ENCODE results near the gene CNNM2. TPM values are rescaled to one million over a fixed set of nuclear protein-coding genes. Genes with fewer than 3 reads are reported as not detected.
A peak's percentile ranks its signal among the peaks of the same experiment; 100 is the strongest.

The CNNM2 gene
- total RNA-seq, 2 donors from 2014 or later = 6.6 to 7.4 TPM

GRCh38 chr10:103095005-103095404, 176.9 kb downstream of the CNNM2 start:
- Mint-ChIP-seq H3K9me3 (no peaks in the 10 kb centered on the region), H3K27me3 (no peaks in the 10 kb centered on the region), H3K36me3 (ENCODE audit: low read depth) (peaks cover 95% of the 10 kb centered on the region), H3K4me1 (no peaks in the 10 kb centered on the region), H3K27ac (no peak overlapping the region), H3K4me3 (no peak overlapping the region)
- no peak for ATAC-seq (replicated peaks)

GRCh38 chr10:103096130-103096529, 178.0 kb downstream of the CNNM2 start:
- H3K4me3 Mint-ChIP-seq = no peak overlapping the region
- no peak overlapping the region for H3K27ac Mint-ChIP-seq
- no peaks in the 10 kb centered on the region for H3K9me3 Mint-ChIP-seq
- no peaks in the 10 kb centered on the region for H3K4me1 Mint-ChIP-seq
- no peaks in the 10 kb centered on the region for H3K27me3 Mint-ChIP-seq
- H3K36me3 Mint-ChIP-seq (ENCODE audit: low read depth) = peaks cover 94% of the 10 kb centered on the region
- ATAC-seq (replicated peaks) = no peak

GRCh38 chr10:103098240-103098639, 180.1 kb downstream of the CNNM2 start:
- no peak for ATAC-seq (replicated peaks)
- H3K4me3 Mint-ChIP-seq = no peak overlapping the region
- H3K27me3 Mint-ChIP-seq = no peaks in the 10 kb centered on the region
- no peaks in the 10 kb centered on the region for H3K9me3 Mint-ChIP-seq
- peaks cover 92% of the 10 kb centered on the region for H3K36me3 Mint-ChIP-seq (ENCODE audit: low read depth)
- peaks cover 5% of the 10 kb centered on the region for H3K4me1 Mint-ChIP-seq
- no peak overlapping the region for H3K27ac Mint-ChIP-seq

- Mint-ChIP-seq H3K4me1 (peaks cover 5% of the 10 kb centered on the region), H3K27ac (no peak overlapping the region), H3K9me3 (no peaks in the 10 kb centered on the region), H3K4me3 (no peak overlapping the region), H3K36me3 (ENCODE audit: low read depth) (peaks cover 90% of the 10 kb centered on the region), H3K27me3 (no peaks in the 10 kb centered on the region)
- ATAC-seq (replicated peaks) = no peak
Measured at GRCh38 chr10:103100620-103101019, 182.5 kb downstream of the CNNM2 start.

- Mint-ChIP-seq H3K27me3 (no peaks in the 10 kb centered on the region), H3K4me1 (peaks cover 5% of the 10 kb centered on the region), H3K9me3 (no peaks in the 10 kb centered on the region), H3K27ac (peak overlapping the region; percentile 24), H3K4me3 (no peak overlapping the region), H3K36me3 (ENCODE audit: low read depth) (peaks cover 90% of the 10 kb centered on the region)
- no peak for ATAC-seq (replicated peaks)
Measured at GRCh38 chr10:103102195-103102594, 184.1 kb downstream of the CNNM2 start.

GRCh38 chr10:103103989-103104388, 185.9 kb downstream of the CNNM2 start:
- Mint-ChIP-seq H3K36me3 (ENCODE audit: low read depth) (peaks cover 79% of the 10 kb centered on the region), H3K9me3 (no peaks in the 10 kb centered on the region), H3K27me3 (no peaks in the 10 kb centered on the region), H3K27ac (no peak overlapping the region), H3K4me1 (peaks cover 5% of the 10 kb centered on the region), H3K4me3 (no peak overlapping the region)
- no peak for ATAC-seq (replicated peaks)

DNA sequence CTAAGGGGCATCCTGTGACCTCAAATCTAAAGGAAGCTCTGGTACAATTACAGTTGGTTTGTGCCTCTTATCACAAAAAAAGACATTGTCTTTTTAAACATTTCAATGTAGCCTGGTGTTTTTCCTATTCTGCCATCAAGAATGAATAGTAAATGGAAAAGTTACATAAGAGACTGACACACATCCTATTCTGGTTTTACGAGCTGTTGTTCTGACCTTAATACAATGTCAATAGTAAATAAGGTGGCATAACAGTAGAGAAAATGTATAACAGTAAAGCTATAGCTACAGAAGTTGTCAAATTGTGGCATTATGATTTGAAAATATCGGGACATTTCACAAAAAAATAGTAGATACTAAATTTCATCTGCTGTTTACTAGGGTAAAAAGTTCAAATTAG, 186.6 kb downstream of the CNNM2 start:
- Mint-ChIP-seq H3K9me3 (no peaks in the 10 kb centered on the region), H3K36me3 (ENCODE audit: low read depth) (peaks cover 71% of the 10 kb centered on the region), H3K4me1 (peaks cover 5% of the 10 kb centered on the region), H3K27me3 (no peaks in the 10 kb centered on the region), H3K27ac (no peak overlapping the region), H3K4me3 (no peak overlapping the region)
- ATAC-seq (replicated peaks) = no peak

GRCh38 chr10:103105462-103105861, 187.4 kb downstream of the CNNM2 start:
- H3K36me3 Mint-ChIP-seq (ENCODE audit: low read depth) = peaks cover 64% of the 10 kb centered on the region
- H3K4me3 Mint-ChIP-seq = no peak overlapping the region
- ATAC-seq (replicated peaks) = no peak

GRCh38 chr10:103106539-103106938, 188.4 kb downstream of the CNNM2 start:
- H3K36me3 Mint-ChIP-seq (ENCODE audit: low read depth) = peaks cover 64% of the 10 kb centered on the region
- H3K4me3 Mint-ChIP-seq = no peak overlapping the region
- no peak for ATAC-seq (replicated peaks)
- H3K4me1 Mint-ChIP-seq = peaks cover 11% of the 10 kb centered on the region
- no peaks in the 10 kb centered on the region for H3K9me3 Mint-ChIP-seq
- H3K27ac Mint-ChIP-seq = peak overlapping the region; percentile 42
- H3K27me3 Mint-ChIP-seq = no peaks in the 10 kb centered on the region

More at GRCh38 chr10:103105462-103105861, 187.4 kb downstream of the CNNM2 start:
- no peaks in the 10 kb centered on the region for H3K27me3 Mint-ChIP-seq
- no peak overlapping the region for H3K27ac Mint-ChIP-seq
- no peaks in the 10 kb centered on the region for H3K9me3 Mint-ChIP-seq
- H3K4me1 Mint-ChIP-seq = peaks cover 5% of the 10 kb centered on the region

- ATAC-seq (replicated peaks) = no peak
- H3K27ac Mint-ChIP-seq = no peak overlapping the region
- no peak overlapping the region for H3K4me3 Mint-ChIP-seq
- peaks cover 45% of the 10 kb centered on the region for H3K36me3 Mint-ChIP-seq (ENCODE audit: low read depth)
- H3K4me1 Mint-ChIP-seq = peaks cover 18% of the 10 kb centered on the region
- no peaks in the 10 kb centered on the region for H3K27me3 Mint-ChIP-seq
- no peaks in the 10 kb centered on the region for H3K9me3 Mint-ChIP-seq
Measured at GRCh38 chr10:103109821-103110220, 191.7 kb downstream of the CNNM2 start.

- ATAC-seq (replicated peaks) = no peak
- Mint-ChIP-seq H3K27me3 (no peaks in the 10 kb centered on the region), H3K4me3 (no peak overlapping the region), H3K9me3 (no peaks in the 10 kb centered on the region), H3K36me3 (ENCODE audit: low read depth) (peaks cover 40% of the 10 kb centered on the region), H3K4me1 (peaks cover 18% of the 10 kb centered on the region), H3K27ac (peak overlapping the region; percentile 95)
Measured at GRCh38 chr10:103110407-103110806, 192.3 kb downstream of the CNNM2 start.

DNA sequence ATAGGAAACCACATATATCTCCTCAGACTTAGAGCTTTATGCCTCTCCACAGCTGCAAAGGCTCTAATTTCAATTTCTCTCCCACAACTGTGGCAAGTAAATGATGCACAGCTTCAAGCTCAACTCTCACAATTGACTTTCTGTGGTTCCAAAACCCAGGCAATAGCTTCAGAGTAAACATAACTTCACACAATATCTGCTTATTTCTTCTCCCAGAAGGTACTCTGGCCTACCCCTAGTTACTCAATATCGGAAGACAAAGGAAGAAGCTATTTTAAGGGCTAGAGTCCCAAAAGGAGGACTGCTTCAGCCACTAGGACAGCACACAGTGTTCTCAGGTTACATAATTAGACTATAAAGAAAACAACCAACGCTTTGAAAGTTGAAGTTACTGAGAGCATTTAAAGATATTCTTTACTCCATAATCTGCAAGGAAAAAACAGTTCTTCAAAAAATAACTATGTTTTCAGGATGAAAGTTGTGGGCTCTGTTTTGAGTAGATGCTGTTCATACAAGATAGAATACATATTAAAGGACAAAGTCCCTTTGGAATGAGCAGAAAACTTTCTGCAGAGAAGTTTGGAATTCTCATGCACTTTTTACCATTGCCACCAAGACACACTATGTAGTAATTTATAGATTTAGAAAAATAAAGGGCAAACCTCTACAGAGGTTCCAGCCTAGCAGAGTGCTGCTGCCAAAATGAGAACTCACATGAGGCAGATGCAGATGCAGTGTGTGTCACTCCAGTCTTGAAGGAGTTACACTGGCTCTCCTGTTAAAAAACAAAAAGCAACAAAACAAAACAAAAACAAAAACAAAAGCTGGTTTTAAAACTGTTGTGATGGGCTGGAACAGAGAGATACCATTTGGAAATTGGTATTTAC, 193.2 kb downstream of the CNNM2 start:
- peak overlapping the region; percentile 95 for H3K27ac Mint-ChIP-seq
- H3K36me3 Mint-ChIP-seq (ENCODE audit: low read depth) = peaks cover 31% of the 10 kb centered on the region
- peaks cover 18% of the 10 kb centered on the region for H3K4me1 Mint-ChIP-seq
- H3K27me3 Mint-ChIP-seq = no peaks in the 10 kb centered on the region
- peak; percentile 27 for ATAC-seq (replicated peaks)
- H3K4me3 Mint-ChIP-seq = peak overlapping the region; percentile 69
- H3K9me3 Mint-ChIP-seq = no peaks in the 10 kb centered on the region

GRCh38 chr10:103111918-103112877, 194.1 kb downstream of the CNNM2 start:
- ATAC-seq (replicated peaks) = peak; percentile 97
- H3K36me3 Mint-ChIP-seq (ENCODE audit: low read depth) = peaks cover 23% of the 10 kb centered on the region
- no peaks in the 10 kb centered on the region for H3K9me3 Mint-ChIP-seq
- H3K4me3 Mint-ChIP-seq = peak overlapping the region; percentile 69
- peak overlapping the region; percentile 95 for H3K27ac Mint-ChIP-seq
- no peaks in the 10 kb centered on the region for H3K27me3 Mint-ChIP-seq
- H3K4me1 Mint-ChIP-seq = peaks cover 18% of the 10 kb centered on the region

DNA sequence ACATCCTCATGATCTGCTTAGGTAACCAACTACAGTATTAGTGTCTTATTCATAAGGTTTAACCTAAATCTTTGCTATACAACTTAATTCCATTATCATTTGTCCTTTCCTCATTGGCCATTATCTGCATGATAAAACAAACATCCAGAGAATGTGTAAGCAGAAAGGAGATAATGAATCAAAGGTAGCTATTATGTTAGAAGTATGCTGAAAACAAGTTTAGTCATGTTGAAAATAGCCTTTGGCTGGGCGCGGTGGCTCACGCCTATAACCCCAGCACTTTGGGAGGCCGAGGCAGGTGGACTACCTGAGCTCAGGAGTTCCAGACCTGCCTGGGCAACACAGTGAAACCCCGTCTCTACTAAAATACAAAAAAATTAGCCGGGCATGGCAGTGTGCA, 196.8 kb downstream of the CNNM2 start:
- no peaks in the 10 kb centered on the region for H3K9me3 Mint-ChIP-seq
- H3K27ac Mint-ChIP-seq = no peak overlapping the region
- H3K4me3 Mint-ChIP-seq = no peak overlapping the region
- peaks cover 18% of the 10 kb centered on the region for H3K4me1 Mint-ChIP-seq
- ATAC-seq (replicated peaks) = no peak
- H3K36me3 Mint-ChIP-seq (ENCODE audit: low read depth) = peaks cover 17% of the 10 kb centered on the region
- no peaks in the 10 kb centered on the region for H3K27me3 Mint-ChIP-seq

Measured in activated T-helper 17 cell treated with anti-CD3 and anti-CD28 coated beads, Interleukin-2, amount 50 U/mL, for 72 hours (primary cell).